ENCODE data around the gene GPR37. TPM values are rescaled to one million over a fixed set of nuclear protein-coding genes. Genes with fewer than 3 reads are reported as not detected.

GPR37 gene
- total and polyA plus RNA-seq, 10 donors = 0.05 to 6.2 (median 1.7) TPM; not detected in 1

DNA sequence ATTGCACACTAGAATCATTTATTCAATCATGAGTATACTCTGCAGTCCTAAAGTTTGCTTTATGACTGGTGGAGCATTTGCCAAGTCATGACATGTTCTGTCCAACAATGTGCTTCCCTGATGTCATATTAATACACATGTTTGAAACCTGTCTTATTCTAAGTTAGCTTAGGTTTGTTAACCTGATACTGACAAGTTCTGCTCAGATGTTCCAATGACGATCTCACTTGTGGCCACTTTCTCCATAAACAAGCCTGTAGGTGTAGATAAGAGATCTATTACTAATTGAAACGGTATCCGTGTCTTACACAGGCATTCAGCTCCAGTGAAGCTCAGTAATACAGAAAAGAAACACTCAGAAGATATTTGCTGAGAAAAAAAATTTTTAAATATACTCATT, 64.9 kb downstream of the GPR37 start:
- H3K27ac ChIP-seq = no peak overlapping the region
- 78 to 89% (median 84%) methylated on average over 3 of the region's 3 CpGs for WGBS, 5 donors
- no peak for DNase-seq
- intact Hi-C loops (cut with DNase I; ENCODE audit: low total_unique reads) = no loop called here
- H3K4me3 ChIP-seq = no peak overlapping the region
- no peaks in the 10 kb centered on the region for H3K27me3 ChIP-seq (replicated peaks in 1 of 7)
- TF ChIP-seq POLR2AphosphoS5 (IDR thresholded peaks at IDR 0.05) = no peak
- no peak for TF ChIP-seq CTCF (IDR thresholded peaks at IDR 0.05 in 8 of 11, conservative IDR thresholded peaks at IDR 0.05 in 3 of 11)
- TF ChIP-seq POLR2A (IDR thresholded peaks at IDR 0.05) = no peak
- peaks cover 0 to 9% (median under 1%) of the 10 kb centered on the region in 8 donors for H3K9me3 ChIP-seq
- no peaks in the 10 kb centered on the region for H3K4me1 ChIP-seq
- no peaks in the 10 kb centered on the region for H3K36me3 ChIP-seq

DNA sequence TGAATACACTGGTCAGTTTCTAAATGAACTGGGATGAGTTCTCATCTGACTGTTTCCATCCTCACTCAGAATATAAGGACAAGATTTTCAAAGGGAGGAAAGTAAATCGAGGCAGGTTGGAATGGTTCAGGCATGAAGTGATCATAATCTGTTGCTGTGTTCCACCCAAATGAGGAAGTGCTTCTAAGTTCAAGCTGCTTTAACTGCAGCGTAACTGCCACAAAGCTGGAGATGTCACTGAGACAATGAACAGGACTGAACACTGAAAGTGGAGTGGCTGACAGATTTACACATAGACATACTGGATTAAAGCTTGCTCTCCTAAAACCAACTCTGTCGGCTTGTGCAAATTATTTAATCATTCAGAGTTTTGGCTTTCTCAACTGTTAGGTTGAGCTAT, 66.6 kb downstream of the GPR37 start:
- Histone ChIP-seq H3K27me3 (replicated peaks in 1 of 7) (no peaks in the 10 kb centered on the region), H3K9me3 (peaks cover 0 to 6% (median 0%) of the 10 kb centered on the region in 8 donors), H3K27ac (no peak overlapping the region), H3K36me3 (no peaks in the 10 kb centered on the region), H3K4me1 (no peaks in the 10 kb centered on the region), H3K4me3 (no peak overlapping the region)
- no peak for DNase-seq
- intact Hi-C loops (cut with DNase I; ENCODE audit: low total_unique reads) = no loop called here
- WGBS, 5 donors = 62 to 80% (median 72%) methylated on average over 3 of the region's 3 CpGs
- TF ChIP-seq POLR2A (IDR thresholded peaks at IDR 0.05) (no peak), POLR2AphosphoS5 (IDR thresholded peaks at IDR 0.05) (no peak), CTCF (IDR thresholded peaks at IDR 0.05 in 8 of 11, conservative IDR thresholded peaks at IDR 0.05 in 3 of 11) (no peak)

- WGBS, 5 donors = 90 to 96% (median 94%) methylated on average over 4 of the region's 4 CpGs
- Histone ChIP-seq H3K9me3 (peaks cover 0 to 6% (median 0%) of the 10 kb centered on the region in 8 donors), H3K4me3 (no peak overlapping the region), H3K27ac (no peak overlapping the region), H3K36me3 (no peaks in the 10 kb centered on the region), H3K27me3 (replicated peaks in 1 of 7) (no peaks in the 10 kb centered on the region), H3K4me1 (no peaks in the 10 kb centered on the region)
- no peak for TF ChIP-seq POLR2A (IDR thresholded peaks at IDR 0.05)
- TF ChIP-seq CTCF (IDR thresholded peaks at IDR 0.05 in 8 of 11, conservative IDR thresholded peaks at IDR 0.05 in 3 of 11) = no peak
- no peak for TF ChIP-seq POLR2AphosphoS5 (IDR thresholded peaks at IDR 0.05)
- intact Hi-C loops (cut with DNase I; ENCODE audit: low total_unique reads) = no loop called here
- no peak for DNase-seq
These were observed 67.8 kb downstream of the GPR37 start for GRCh38 chr7:124697746-124698145.

Other genes starting within 250 kb of the GPR37 start
- 10 to 100 TPM; 21.3 to 37.0 (median 26.3) TPM for gene POT1, start 164.0 kb upstream of the GPR37 start, total RNA-seq
- 10 to 100 TPM in 2 of 3 donors, 1 to 10 TPM in 1; 9.4 to 11.5 (median 11.0) TPM for gene POT1, start 164.0 kb upstream of the GPR37 start, polyA plus RNA-seq

Data from spleen (tissue), 11 donors.